ENCODE measurements around the gene CCDC50.

The CCDC50 gene

DNA sequence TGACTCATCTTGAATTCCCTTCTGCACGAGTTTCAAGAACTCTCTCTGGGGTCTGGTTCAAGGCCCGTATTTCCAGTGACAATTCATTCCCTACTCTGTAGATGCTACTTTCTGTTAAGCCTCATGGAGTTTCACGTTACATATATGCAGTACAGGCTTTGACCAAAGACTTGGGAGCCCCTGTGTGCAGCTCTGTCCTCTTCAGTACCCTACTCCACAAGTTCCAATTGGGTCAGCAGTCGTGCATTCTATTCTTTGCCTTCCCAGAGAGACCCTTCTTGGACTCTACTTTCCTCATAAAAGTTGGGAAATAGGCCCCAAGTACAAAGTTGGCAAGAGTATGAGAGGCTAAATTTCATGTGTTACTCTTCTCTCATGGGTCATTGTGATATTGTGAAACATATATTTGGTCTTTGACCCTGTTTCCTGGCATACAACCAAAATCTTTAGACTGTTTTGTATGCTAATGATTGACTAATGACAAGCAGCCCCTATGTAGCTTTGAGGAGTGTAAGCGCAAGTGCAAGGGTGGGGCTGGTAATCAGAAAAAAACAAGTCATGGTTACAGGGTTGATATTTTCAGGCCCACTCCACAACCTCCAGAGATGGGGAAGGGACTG is 15.0 kb upstream of the CCDC50 start:
- in situ Hi-C loops (cut with MboI; ENCODE audit: low pct_unique_long_range_greater_than_20kb, low sequenced_read_pairs, unreplicated experiment): no loop called here
- DNase-seq (ENCODE audit: low spot score): no peak
- TF ChIP-seq, protein P1, sequence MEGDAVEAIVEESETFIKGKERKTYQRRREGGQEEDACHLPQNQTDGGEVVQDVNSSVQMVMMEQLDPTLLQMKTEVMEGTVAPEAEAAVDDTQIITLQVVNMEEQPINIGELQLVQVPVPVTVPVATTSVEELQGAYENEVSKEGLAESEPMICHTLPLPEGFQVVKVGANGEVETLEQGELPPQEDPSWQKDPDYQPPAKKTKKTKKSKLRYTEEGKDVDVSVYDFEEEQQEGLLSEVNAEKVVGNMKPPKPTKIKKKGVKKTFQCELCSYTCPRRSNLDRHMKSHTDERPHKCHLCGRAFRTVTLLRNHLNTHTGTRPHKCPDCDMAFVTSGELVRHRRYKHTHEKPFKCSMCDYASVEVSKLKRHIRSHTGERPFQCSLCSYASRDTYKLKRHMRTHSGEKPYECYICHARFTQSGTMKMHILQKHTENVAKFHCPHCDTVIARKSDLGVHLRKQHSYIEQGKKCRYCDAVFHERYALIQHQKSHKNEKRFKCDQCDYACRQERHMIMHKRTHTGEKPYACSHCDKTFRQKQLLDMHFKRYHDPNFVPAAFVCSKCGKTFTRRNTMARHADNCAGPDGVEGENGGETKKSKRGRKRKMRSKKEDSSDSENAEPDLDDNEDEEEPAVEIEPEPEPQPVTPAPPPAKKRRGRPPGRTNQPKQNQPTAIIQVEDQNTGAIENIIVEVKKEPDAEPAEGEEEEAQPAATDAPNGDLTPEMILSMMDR (IDR thresholded peaks at IDR 0.05; ENCODE audit: extremely low read depth, insufficient read depth, missing control alignments): no peak

DNA sequence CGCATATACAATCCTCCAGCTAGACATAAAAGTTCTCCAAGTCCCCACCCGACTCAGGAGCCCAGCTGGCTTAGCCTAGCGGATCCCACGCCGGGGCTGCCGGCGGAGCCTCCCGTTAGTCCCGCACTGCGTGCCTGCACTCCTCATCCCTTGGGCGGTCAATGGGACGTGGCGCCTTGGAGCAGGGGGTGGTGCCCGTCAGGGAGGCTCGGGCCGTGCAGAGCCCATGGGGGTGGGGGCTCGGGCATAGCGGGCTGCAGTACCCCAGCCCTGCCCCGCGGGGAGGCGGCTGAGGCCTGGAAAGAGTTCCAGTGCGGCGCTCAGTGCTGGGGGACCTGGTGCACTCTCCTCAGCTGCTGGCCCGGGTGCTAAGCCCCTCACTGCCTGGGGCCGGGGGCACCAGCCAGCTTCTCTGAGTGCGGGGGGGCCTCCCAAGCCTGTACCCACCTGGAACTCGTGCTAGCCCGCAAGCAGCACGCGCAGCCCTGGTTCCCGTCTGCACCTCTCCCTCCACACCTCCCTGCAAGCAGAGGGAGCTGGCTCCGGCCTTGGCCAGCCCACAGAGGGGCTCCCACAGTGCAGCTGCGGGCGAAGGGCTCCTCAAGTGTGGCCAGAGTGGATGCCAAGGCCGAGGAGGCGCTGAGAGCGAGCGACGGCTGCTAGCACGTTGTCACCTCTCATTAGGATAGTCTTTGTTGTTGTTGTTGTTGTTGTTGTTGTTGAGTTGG is 12.2 kb upstream of the CCDC50 start:
- in situ Hi-C loops (cut with MboI; ENCODE audit: low pct_unique_long_range_greater_than_20kb, low sequenced_read_pairs, unreplicated experiment): no loop called here
- TF ChIP-seq, protein P1 (IDR thresholded peaks at IDR 0.05; ENCODE audit: extremely low read depth, insufficient read depth, missing control alignments): no peak
- DNase-seq (ENCODE audit: low spot score): no peak

DNA sequence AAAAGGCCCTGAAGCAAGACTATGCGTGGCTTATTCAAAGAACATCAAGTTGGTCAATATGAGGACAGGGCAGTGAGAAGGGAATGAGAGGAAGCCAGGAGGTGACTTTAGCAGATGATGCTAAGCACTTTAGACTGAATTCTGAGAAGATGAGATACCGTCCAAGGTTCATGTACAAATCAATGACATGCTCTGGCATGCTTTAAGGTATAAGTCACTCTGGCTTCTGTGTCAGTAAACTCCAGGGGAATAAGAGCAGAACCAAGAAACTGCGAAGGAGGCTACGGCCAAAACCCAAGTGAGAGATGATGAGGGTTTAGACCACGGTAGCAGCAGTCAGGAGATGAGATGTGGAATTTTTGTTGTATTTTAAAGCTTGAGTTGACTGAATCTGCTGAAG is 8.9 kb upstream of the CCDC50 start:
- DNase-seq (ENCODE audit: low spot score): no peak
- TF ChIP-seq, protein P1 (IDR thresholded peaks at IDR 0.05; ENCODE audit: extremely low read depth, insufficient read depth, missing control alignments): no peak
- in situ Hi-C loops (cut with MboI; ENCODE audit: low pct_unique_long_range_greater_than_20kb, low sequenced_read_pairs, unreplicated experiment): no loop called here

DNA sequence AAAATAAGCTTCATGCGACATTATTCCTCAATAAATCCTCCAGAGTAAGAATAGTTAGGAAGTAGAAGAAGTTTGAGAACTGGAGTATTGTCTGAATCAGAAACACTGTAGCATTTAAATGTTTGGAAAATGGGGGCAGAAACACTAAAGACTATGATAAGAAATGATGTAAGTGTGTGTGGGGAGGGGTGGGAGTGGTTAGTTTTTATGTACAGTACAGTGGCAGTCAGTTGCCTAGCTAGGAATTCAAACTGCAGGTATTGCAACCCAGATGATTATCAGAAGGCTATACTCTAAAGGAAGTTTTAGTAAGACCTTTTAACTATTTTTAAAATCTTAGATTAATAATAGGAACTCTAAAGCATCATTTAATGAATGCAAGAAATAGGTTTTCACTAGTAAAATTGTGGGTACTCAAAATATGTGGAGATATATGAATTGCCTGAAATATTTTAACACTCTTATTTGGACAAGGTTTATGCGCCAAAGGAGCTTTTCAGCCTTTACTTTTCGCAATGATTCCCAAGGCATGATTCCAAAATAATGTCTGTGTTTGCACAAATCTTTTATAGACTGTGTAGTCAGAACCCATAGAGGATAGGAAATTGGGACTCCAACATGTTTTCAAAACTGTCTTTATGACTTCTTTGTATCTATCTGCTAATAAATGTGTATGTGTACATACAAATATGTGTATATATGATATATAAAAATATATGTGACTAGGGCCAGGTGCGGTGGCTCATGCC is 8.0 kb upstream of the CCDC50 start:
- no peak for DNase-seq (ENCODE audit: low spot score)
- in situ Hi-C loops (cut with MboI; ENCODE audit: low pct_unique_long_range_greater_than_20kb, low sequenced_read_pairs, unreplicated experiment): no loop called here
- TF ChIP-seq, protein P1 (IDR thresholded peaks at IDR 0.05; ENCODE audit: extremely low read depth, insufficient read depth, missing control alignments): no peak

DNA sequence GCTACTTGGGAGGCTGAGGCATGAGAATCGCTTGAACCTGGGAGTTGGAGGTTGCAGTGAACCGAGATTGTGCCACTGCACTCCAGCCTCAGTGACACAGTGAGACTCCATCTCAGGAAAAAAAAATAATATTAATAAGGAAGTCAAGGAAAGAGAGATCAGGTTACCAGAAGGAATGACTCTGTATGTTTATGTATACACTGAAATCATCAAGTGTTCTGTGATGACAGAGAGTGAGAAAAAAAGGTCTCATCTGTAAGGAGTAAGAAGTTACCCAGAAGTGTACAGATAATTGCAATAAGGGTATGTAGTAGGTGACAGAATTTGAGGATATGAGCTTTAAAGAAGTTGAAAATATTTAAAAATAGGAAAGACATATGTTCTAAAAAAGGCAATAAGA is 4.3 kb upstream of the CCDC50 start:
- DNase-seq (ENCODE audit: low spot score): no peak
- in situ Hi-C loops (cut with MboI; ENCODE audit: low pct_unique_long_range_greater_than_20kb, low sequenced_read_pairs, unreplicated experiment): no loop called here
- TF ChIP-seq, protein P1 (IDR thresholded peaks at IDR 0.05; ENCODE audit: extremely low read depth, insufficient read depth, missing control alignments): no peak

DNA sequence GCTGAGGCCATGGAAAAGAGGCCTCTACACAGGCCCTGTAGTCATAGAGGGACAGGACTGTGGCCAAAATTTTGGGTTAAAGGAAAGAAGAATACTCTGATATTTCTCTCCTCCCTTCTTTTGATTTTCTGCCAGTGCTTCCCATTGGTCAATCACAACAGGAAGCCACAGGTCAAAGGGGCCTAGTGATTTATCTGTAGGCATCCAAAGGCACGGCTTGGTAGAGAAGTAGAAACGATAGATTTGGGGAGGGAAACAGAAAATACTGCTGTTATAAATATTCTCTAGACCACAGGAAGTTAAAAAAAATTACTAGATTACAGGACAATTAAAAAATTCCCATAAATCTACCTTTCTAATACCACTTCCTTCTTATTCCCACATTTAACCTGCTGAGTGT is 1.7 kb upstream of the CCDC50 start:
- TF ChIP-seq, protein P1 (IDR thresholded peaks at IDR 0.05; ENCODE audit: extremely low read depth, insufficient read depth, missing control alignments): no peak
- DNase-seq (ENCODE audit: low spot score): no peak
- in situ Hi-C loops (cut with MboI; ENCODE audit: low pct_unique_long_range_greater_than_20kb, low sequenced_read_pairs, unreplicated experiment): no loop called here
